ENCODE data around the gene HBE1. TPM values are rescaled to one million over a fixed set of nuclear protein-coding genes. Genes with fewer than 3 reads are reported as not detected.

HBE1 gene
- polyA plus RNA-seq, 1 donor (not counting 4 experiments of a cell fraction or from before 2014, with no cell fraction given) = not detected

DNA sequence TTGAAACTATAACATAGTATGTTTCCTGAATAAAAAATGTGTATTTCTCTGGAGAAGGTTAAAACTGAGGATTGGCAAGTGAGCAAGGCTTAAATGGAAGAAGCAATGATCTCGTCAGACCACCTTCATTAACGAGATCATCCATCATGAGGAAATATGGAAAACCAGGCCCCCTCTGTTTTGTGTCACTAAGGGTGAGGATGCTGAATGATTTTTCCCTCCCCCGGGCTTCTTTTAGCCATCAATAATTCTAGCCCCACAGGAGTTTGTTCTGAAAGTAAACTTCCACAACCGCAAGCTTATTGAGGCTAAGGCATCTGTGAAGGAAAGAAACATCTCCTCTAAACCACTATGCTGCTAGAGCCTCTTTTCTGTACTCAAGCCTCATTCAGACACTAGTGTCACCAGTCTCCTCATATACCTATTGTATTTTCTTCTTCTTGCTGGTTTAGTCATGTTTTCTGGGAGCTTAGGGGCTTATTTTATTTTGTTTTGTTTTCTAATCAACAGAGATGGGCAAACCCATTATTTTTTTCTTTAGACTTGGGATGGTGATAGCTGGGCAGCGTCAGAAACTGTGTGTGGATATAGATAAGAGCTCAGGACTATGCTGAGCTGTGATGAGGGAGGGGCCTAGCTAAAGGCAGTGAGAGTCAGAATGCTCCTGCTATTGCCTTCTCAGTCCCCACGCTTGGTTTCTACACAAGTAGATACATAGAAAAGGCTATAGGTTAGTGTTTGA is 5.8 kb upstream of the HBE1 start:
- TF ChIP-seq, protein P1, sequence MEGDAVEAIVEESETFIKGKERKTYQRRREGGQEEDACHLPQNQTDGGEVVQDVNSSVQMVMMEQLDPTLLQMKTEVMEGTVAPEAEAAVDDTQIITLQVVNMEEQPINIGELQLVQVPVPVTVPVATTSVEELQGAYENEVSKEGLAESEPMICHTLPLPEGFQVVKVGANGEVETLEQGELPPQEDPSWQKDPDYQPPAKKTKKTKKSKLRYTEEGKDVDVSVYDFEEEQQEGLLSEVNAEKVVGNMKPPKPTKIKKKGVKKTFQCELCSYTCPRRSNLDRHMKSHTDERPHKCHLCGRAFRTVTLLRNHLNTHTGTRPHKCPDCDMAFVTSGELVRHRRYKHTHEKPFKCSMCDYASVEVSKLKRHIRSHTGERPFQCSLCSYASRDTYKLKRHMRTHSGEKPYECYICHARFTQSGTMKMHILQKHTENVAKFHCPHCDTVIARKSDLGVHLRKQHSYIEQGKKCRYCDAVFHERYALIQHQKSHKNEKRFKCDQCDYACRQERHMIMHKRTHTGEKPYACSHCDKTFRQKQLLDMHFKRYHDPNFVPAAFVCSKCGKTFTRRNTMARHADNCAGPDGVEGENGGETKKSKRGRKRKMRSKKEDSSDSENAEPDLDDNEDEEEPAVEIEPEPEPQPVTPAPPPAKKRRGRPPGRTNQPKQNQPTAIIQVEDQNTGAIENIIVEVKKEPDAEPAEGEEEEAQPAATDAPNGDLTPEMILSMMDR (optimal IDR thresholded peaks at IDR 0.05 in 1 of 3, IDR thresholded peaks at IDR 0.05 in 1 of 3, conservative IDR thresholded peaks at IDR 0.05 in 1 of 3; ENCODE audit: extremely low read depth in 1 of 3, insufficient read depth in 2 of 3, low read length in 3 of 3) = no peak
- no peak for TF ChIP-seq EZH2 (IDR thresholded peaks at IDR 0.05; ENCODE audit: low read length)
- H3K4me2 ChIP-seq (ENCODE audit: control insufficient read depth, extremely low read depth, insufficient read depth, low read depth, low read length) = no peak overlapping the region
- no peaks in the 10 kb centered on the region for H3K9me3 ChIP-seq (ENCODE audit: control insufficient read depth, low read depth, low read length)
- H3K9ac ChIP-seq (ENCODE audit: control insufficient read depth, extremely low read depth, insufficient read depth, low read length) = no peak overlapping the region
- no peaks in the 10 kb centered on the region for H4K20me1 ChIP-seq (ENCODE audit: control insufficient read depth, extremely low read depth, insufficient read depth, low read length)
- FAIRE-seq = no peak
- H3K27me3 ChIP-seq (ENCODE audit: control insufficient read depth, extremely low read depth, insufficient read depth, low read length) = no peaks in the 10 kb centered on the region
- peaks cover 2% of the 10 kb centered on the region for H3K9me1 ChIP-seq (ENCODE audit: control insufficient read depth, extremely low read depth, insufficient read depth, low read length)
- no peaks in the 10 kb centered on the region for H3K79me2 ChIP-seq (ENCODE audit: control insufficient read depth, insufficient read depth, low read length)
- dilution Hi-C loops (cut with MboI; ENCODE audit: extremely low pct_ligation_motif_present, low sequenced_read_pairs) = no loop called here
- no peak overlapping the region for H2AFZ ChIP-seq (ENCODE audit: control insufficient read depth, low read length)
- no peak for DNase-seq (ENCODE audit: low read depth, low spot score)
- H3K27ac ChIP-seq (ENCODE audit: control insufficient read depth, insufficient read depth, low read length) = no peak overlapping the region
- no peaks in the 10 kb centered on the region for H3K36me3 ChIP-seq (ENCODE audit: control insufficient read depth in 2 of 2, extremely low read depth in 1 of 2, insufficient read depth in 2 of 2, low read length in 2 of 2)
- H3K4me3 ChIP-seq (ENCODE audit: control insufficient read depth in 2 of 3, extremely low read depth in 1 of 3, insufficient read depth in 2 of 3, low read depth in 1 of 3, low read length in 3 of 3) = no peak overlapping the region
- H3K4me1 ChIP-seq (ENCODE audit: control insufficient read depth, extremely low read depth, insufficient read depth, low read length) = peaks cover 13% of the 10 kb centered on the region

DNA sequence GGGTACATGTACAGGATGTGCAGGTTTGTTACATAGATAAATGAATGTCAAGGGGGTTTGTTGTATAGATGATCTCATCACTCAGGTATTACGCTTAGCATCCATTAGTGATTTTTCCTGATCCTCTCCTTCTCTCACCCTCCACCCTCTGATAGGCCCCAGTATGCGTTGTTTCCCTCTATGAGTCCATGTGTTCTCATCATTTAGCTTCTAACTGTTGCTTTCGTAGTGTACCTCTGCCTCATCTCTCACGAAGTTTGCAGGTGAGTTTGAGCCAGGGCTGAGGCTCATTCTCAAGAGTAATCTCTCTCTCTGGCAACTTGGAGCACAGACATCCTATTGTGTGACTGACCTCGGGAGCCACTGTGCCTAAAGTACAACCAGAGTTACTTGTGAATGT is 4.7 kb upstream of the HBE1 start:
- FAIRE-seq (no peak), DNase-seq (ENCODE audit: low read depth, low spot score) (no peak)
- Histone ChIP-seq H3K9me1 (ENCODE audit: control insufficient read depth, extremely low read depth, insufficient read depth, low read length) (no peaks in the 10 kb centered on the region), H3K79me2 (ENCODE audit: control insufficient read depth, insufficient read depth, low read length) (no peaks in the 10 kb centered on the region), H3K9me3 (ENCODE audit: control insufficient read depth, low read depth, low read length) (no peaks in the 10 kb centered on the region), H3K27ac (ENCODE audit: control insufficient read depth, insufficient read depth, low read length) (no peak overlapping the region), H3K36me3 (ENCODE audit: control insufficient read depth in 2 of 2, extremely low read depth in 1 of 2, insufficient read depth in 2 of 2, low read length in 2 of 2) (no peaks in the 10 kb centered on the region), H3K4me2 (ENCODE audit: control insufficient read depth, extremely low read depth, insufficient read depth, low read depth, low read length) (peak overlapping the region; percentile 11), H3K4me3 (ENCODE audit: control insufficient read depth in 2 of 3, extremely low read depth in 1 of 3, insufficient read depth in 2 of 3, low read depth in 1 of 3, low read length in 3 of 3) (no peak overlapping the region), H2AFZ (ENCODE audit: control insufficient read depth, low read length) (peak overlapping the region; percentile 74), H3K9ac (ENCODE audit: control insufficient read depth, extremely low read depth, insufficient read depth, low read length) (no peak overlapping the region), H3K4me1 (ENCODE audit: control insufficient read depth, extremely low read depth, insufficient read depth, low read length) (peaks cover 7% of the 10 kb centered on the region), H4K20me1 (ENCODE audit: control insufficient read depth, extremely low read depth, insufficient read depth, low read length) (no peaks in the 10 kb centered on the region), H3K27me3 (ENCODE audit: control insufficient read depth, extremely low read depth, insufficient read depth, low read length) (no peaks in the 10 kb centered on the region)
- no peak for TF ChIP-seq EZH2 (IDR thresholded peaks at IDR 0.05; ENCODE audit: low read length)
- dilution Hi-C loops (cut with MboI; ENCODE audit: extremely low pct_ligation_motif_present, low sequenced_read_pairs) = no loop called here

Measured in keratinocyte (primary cell).